ENCODE data around the gene MMS22L.

The MMS22L gene

DNA sequence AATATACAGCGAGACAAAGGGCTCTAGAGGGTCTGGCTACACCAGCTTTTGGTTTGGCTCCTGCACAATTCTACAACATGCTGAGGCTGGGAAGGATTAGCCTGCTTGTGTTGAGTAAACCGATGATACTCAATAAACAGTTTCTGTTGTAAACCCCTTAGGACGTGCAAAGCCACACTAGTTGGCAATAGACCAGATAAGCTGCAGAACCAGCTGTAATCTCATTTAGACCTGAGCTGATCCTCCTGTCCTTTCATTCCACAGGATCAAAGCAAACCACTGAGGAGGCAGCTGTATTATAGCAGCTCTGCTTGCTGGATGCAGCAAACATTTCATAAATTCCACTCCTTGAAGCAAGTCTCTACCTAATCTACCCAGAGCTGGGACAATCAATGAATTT is 79.7 kb downstream of the MMS22L start:
- Histone ChIP-seq H3K9me3 (ENCODE audit: insufficient read depth, low read length) (no peaks in the 10 kb centered on the region), H2AFZ (ENCODE audit: low read depth, low read length, severe bottlenecking) (no peak overlapping the region), H3K79me2 (ENCODE audit: insufficient read depth, low read length) (no peaks in the 10 kb centered on the region; the same call in 1 of the 2 replicates), H3K9me2 (replicated peaks; ENCODE audit: insufficient read depth, low read length) (no peaks in the 10 kb centered on the region), H3F3A (ENCODE audit: insufficient read depth) (no peaks in the 10 kb centered on the region), H3K36me3 (ENCODE audit: low read length) (peaks cover 5% of the 10 kb centered on the region; the same call in 1 of the 2 replicates), H3K4me2 (ENCODE audit: low read depth, low read length, poor library complexity, severe bottlenecking) (no peak overlapping the region), H3K27ac (ENCODE audit: low read depth, low read length) (no peak overlapping the region), H3K9ac (ENCODE audit: low read length) (no peak overlapping the region), H4K20me1 (ENCODE audit: low read depth, low read length) (no peaks in the 10 kb centered on the region), H3K4me3 (ENCODE audit: insufficient read depth, low read length, poor library complexity, severe bottlenecking) (no peak overlapping the region), H3K27me3 (ENCODE audit: low read length) (no peaks in the 10 kb centered on the region)
- TF ChIP-seq, protein P1, sequence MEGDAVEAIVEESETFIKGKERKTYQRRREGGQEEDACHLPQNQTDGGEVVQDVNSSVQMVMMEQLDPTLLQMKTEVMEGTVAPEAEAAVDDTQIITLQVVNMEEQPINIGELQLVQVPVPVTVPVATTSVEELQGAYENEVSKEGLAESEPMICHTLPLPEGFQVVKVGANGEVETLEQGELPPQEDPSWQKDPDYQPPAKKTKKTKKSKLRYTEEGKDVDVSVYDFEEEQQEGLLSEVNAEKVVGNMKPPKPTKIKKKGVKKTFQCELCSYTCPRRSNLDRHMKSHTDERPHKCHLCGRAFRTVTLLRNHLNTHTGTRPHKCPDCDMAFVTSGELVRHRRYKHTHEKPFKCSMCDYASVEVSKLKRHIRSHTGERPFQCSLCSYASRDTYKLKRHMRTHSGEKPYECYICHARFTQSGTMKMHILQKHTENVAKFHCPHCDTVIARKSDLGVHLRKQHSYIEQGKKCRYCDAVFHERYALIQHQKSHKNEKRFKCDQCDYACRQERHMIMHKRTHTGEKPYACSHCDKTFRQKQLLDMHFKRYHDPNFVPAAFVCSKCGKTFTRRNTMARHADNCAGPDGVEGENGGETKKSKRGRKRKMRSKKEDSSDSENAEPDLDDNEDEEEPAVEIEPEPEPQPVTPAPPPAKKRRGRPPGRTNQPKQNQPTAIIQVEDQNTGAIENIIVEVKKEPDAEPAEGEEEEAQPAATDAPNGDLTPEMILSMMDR (IDR thresholded peaks at IDR 0.05; ENCODE audit: insufficient read depth, low read length, poor library complexity, severe bottlenecking) = no peak
- TF ChIP-seq EZH2phosphoT487 (conservative IDR thresholded peaks at IDR 0.05; ENCODE audit: low read length) = no peak

DNA sequence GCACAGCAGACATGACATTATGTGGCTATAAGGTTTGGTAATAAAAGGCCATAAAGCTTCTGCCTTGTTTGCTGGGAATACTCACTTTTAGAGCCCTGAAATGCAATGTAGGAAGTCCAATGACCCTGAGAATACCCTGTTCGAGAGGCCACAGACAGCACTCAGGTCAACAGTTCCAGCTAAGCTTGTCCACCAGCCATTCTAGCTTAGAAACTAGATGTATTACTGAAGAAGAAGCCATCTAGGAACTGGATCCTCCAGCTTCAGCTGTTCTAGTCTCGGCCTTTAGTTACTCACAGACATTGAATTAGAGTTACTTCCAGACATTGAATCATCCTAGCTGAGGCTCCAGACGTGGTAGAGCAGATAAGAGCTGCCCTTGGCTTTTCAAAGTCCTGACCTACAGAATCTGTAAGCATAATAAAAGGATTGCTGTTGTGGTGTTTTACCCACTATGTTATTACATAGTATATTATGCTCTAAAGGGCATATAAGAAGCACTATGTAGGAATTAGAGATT is 84.9 kb downstream of the MMS22L start:
- Histone ChIP-seq H3K36me3 (ENCODE audit: low read length) (peaks cover 5% of the 10 kb centered on the region; the same call in 1 of the 2 replicates), H4K20me1 (ENCODE audit: low read depth, low read length) (peaks cover 6% of the 10 kb centered on the region; the same call in 1 of the 2 replicates), H3K27ac (ENCODE audit: low read depth, low read length) (no peak overlapping the region)

DNA sequence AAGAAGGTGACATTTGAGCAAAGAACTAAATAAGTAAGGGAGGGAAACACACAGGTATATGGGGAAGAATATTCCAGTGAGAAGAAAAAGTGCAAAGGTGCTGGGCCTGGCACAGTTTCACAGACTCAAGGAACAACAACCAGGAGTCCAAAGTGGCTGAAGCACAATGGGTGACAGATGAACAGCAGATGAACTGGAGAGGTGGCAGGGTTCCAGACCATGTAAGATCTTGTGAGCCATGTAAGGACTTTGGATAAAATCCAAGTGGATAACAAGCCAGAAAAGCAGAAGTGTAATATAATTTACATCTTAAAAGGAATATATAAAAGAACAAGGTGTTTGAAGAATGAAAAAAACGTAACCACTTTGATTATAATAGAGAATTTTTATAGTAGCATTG is 87.9 kb downstream of the MMS22L start:
- Histone ChIP-seq H3K79me2 (ENCODE audit: insufficient read depth, low read length) (no peaks in the 10 kb centered on the region; the same call in 1 of the 2 replicates), H2AFZ (ENCODE audit: low read depth, low read length, severe bottlenecking) (no peak overlapping the region), H3K4me3 (ENCODE audit: insufficient read depth, low read length, poor library complexity, severe bottlenecking) (no peak overlapping the region), H3K4me2 (ENCODE audit: low read depth, low read length, poor library complexity, severe bottlenecking) (no peak overlapping the region), H4K20me1 (ENCODE audit: low read depth, low read length) (peaks cover 6% of the 10 kb centered on the region; the same call in 1 of the 2 replicates), H3K9ac (ENCODE audit: low read length) (no peak overlapping the region), H3K9me2 (replicated peaks; ENCODE audit: insufficient read depth, low read length) (no peaks in the 10 kb centered on the region), H3K9me3 (ENCODE audit: insufficient read depth, low read length) (no peaks in the 10 kb centered on the region), H3K27ac (ENCODE audit: low read depth, low read length) (no peak overlapping the region), H3K27me3 (ENCODE audit: low read length) (no peaks in the 10 kb centered on the region), H3K36me3 (ENCODE audit: low read length) (peaks cover 7% of the 10 kb centered on the region; the same call in 1 of the 2 replicates), H3F3A (ENCODE audit: insufficient read depth) (peaks cover 2% of the 10 kb centered on the region; the same call in 1 of the 2 replicates)
- no peak for TF ChIP-seq EZH2phosphoT487 (conservative IDR thresholded peaks at IDR 0.05; ENCODE audit: low read length)
- TF ChIP-seq, protein P1 (IDR thresholded peaks at IDR 0.05; ENCODE audit: insufficient read depth, low read length, poor library complexity, severe bottlenecking) = no peak

More for the DNA sequence above, 84.9 kb downstream of the MMS22L start:
- Histone ChIP-seq H3F3A (ENCODE audit: insufficient read depth) (no peaks in the 10 kb centered on the region), H3K4me3 (ENCODE audit: insufficient read depth, low read length, poor library complexity, severe bottlenecking) (no peak overlapping the region), H3K4me2 (ENCODE audit: low read depth, low read length, poor library complexity, severe bottlenecking) (no peak overlapping the region), H3K9ac (ENCODE audit: low read length) (no peak overlapping the region), H3K27me3 (ENCODE audit: low read length) (no peaks in the 10 kb centered on the region), H3K9me3 (ENCODE audit: insufficient read depth, low read length) (no peaks in the 10 kb centered on the region), H2AFZ (ENCODE audit: low read depth, low read length, severe bottlenecking) (no peak overlapping the region), H3K9me2 (replicated peaks; ENCODE audit: insufficient read depth, low read length) (no peaks in the 10 kb centered on the region), H3K79me2 (ENCODE audit: insufficient read depth, low read length) (no peaks in the 10 kb centered on the region; the same call in 1 of the 2 replicates)
- no peak for TF ChIP-seq EZH2phosphoT487 (conservative IDR thresholded peaks at IDR 0.05; ENCODE audit: low read length)
- TF ChIP-seq, protein P1 (IDR thresholded peaks at IDR 0.05; ENCODE audit: insufficient read depth, low read length, poor library complexity, severe bottlenecking) = no peak

All from SU-DHL-6 (cell line).